Measurements from ENCODE around the gene TACR2. TPM values are rescaled to one million over a fixed set of nuclear protein-coding genes. Genes with fewer than 3 reads are reported as not detected.

The TACR2 gene
- total and polyA plus RNA-seq, 3 donors from 2014 or later = 0.74 to 0.91 (median 0.87) TPM

DNA sequence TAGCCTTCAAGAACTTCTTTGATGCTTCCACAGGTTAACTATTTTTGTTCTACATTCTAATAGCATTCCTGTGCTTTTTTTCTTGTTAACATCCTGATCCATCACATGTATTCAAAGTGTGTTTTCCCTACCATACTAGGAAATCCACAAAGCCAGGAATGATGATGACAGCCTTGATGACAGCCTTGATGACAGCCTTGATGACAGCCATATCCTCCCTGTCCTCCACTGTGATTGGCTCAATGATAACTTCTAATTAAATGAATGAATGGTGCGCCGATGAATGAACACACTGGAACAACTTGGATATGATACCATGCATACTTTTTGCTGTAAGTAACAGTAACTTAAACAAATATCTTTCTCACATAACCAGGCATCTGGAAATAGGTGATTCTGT, 8.3 kb upstream of the TACR2 start:
- no peaks in the 10 kb centered on the region for H3K9me3 ChIP-seq
- no peaks in the 10 kb centered on the region for H3K27me3 ChIP-seq
- intact Hi-C loops (cut with DNase I; ENCODE audit: low total_unique reads) = loop anchor here (5.0 kb wide), 1 partner anchor 82 kb away; no protein-coding TSS in a partner anchor
- WGBS, 2 donors = 91 to 98% methylated on average over 2 of the region's 2 CpGs
- no peak for DNase-seq
- H3K4me1 ChIP-seq = no peaks in the 10 kb centered on the region
- no peak overlapping the region for H3K27ac ChIP-seq
- TF ChIP-seq POLR2A (IDR thresholded peaks at IDR 0.05) = no peak
- no peak for TF ChIP-seq CTCF (IDR thresholded peaks at IDR 0.05)
- H3K36me3 ChIP-seq (ENCODE audit: low read depth, missing control alignments) = no peaks in the 10 kb centered on the region
- no peak overlapping the region for H3K4me3 ChIP-seq

- Histone ChIP-seq H3K27me3 (no peaks in the 10 kb centered on the region), H3K27ac (no peak overlapping the region), H3K36me3 (ENCODE audit: low read depth, missing control alignments) (no peaks in the 10 kb centered on the region), H3K9me3 (no peaks in the 10 kb centered on the region), H3K4me3 (no peak overlapping the region), H3K4me1 (no peaks in the 10 kb centered on the region)
- intact Hi-C loops (cut with DNase I; ENCODE audit: low total_unique reads) = no loop called here
- 88 to 93% methylated on average over 4 of the region's 4 CpGs for WGBS, 2 donors
- DNase-seq = no peak
- TF ChIP-seq POLR2A (IDR thresholded peaks at IDR 0.05) = no peak
- TF ChIP-seq CTCF (IDR thresholded peaks at IDR 0.05) = no peak
These were observed 6.0 kb upstream of the TACR2 start for GRCh38 chr10:69422676-69423075.

DNA sequence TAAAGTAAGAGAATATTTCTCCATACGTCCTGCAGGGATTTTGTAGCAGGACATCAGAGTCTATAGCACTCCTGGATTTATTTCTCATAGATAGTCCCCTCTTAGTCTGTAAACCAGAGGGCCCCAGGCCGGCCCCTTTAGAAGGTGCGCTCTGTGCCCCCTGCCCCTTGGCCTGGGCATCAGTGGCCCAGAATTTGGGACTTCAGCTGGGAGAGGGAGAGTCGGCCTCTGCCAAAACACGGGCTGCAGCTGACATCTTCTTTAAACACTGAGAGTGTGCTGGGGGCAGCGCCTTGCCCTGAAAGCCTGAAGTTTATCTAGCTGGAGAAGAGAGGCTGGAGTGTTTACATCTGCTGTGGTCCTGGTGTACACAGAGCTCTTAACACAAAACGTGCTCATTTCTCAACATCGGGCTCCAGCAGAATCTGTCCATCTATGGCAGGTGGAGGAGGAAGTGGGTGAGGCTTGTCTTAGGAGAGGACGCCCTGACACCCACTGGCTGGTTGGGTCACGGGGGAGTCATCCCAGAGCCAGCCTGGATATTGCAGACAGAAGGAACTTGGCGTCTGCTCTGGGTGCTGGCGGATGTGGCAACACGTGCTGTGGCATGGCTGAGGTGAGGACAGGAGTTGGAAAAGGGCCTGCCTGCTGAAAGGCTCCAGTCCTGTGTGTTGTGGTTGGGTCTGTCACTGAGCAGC, 5.0 kb upstream of the TACR2 start:
- H3K27ac ChIP-seq = no peak overlapping the region

DNA sequence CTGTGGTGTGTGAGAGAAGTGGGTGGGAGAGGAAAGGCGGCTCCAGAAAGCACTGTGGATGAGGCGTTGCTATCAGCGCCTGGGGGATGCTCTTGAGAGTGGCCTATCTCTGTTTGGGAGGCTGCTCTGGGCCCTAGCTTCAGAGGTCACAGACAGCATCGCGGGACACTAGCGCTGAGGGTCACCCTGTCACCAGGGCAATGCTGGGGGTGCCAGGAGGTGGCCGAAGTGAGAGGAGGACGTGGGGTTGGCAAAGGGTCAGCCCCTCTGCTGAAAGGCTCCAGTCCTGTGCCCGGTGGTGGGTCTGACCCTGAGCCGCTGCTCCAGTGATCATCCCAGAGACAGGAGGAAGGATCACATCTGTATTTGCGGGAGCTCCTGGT, 3.0 kb upstream of the TACR2 start:
- H3K4me1 ChIP-seq = no peaks in the 10 kb centered on the region
- no peaks in the 10 kb centered on the region for H3K9me3 ChIP-seq
- intact Hi-C loops (cut with DNase I; ENCODE audit: low total_unique reads) = no loop called here
- H3K4me3 ChIP-seq = no peak overlapping the region
- WGBS, 2 donors = 84 to 86% methylated on average over 11 of the region's 11 CpGs
- TF ChIP-seq CTCF (IDR thresholded peaks at IDR 0.05) = no peak
- no peak for TF ChIP-seq POLR2A (IDR thresholded peaks at IDR 0.05)
- H3K27ac ChIP-seq = no peak overlapping the region
- H3K36me3 ChIP-seq (ENCODE audit: low read depth, missing control alignments) = no peaks in the 10 kb centered on the region
- no peaks in the 10 kb centered on the region for H3K27me3 ChIP-seq
- no peak for DNase-seq

More for the DNA sequence above, 5.0 kb upstream of the TACR2 start:
- DNase-seq = no peak
- no peaks in the 10 kb centered on the region for H3K9me3 ChIP-seq
- no peaks in the 10 kb centered on the region for H3K36me3 ChIP-seq (ENCODE audit: low read depth, missing control alignments)
- no peaks in the 10 kb centered on the region for H3K4me1 ChIP-seq
- no peaks in the 10 kb centered on the region for H3K27me3 ChIP-seq
- no peak overlapping the region for H3K4me3 ChIP-seq
- intact Hi-C loops (cut with DNase I; ENCODE audit: low total_unique reads) = no loop called here
- WGBS, 2 donors = 80 to 82% methylated on average over 12 to 13 of the region's 13 CpGs
- TF ChIP-seq POLR2A (IDR thresholded peaks at IDR 0.05) (no peak), CTCF (IDR thresholded peaks at IDR 0.05) (no peak)

All from testis (tissue), 3 donors.